ENCODE measurements around the gene EDIL3.

The EDIL3 gene

GRCh38 chr5:84384604-84385575 is at the start of gene EDIL3:
Gene EDIL3 (minus strand): TSS chr5:84384880. CDS start chr5:84384374, 506 bp downstream.
- DNase-seq (ENCODE audit: low spot score) = no peak

DNA sequence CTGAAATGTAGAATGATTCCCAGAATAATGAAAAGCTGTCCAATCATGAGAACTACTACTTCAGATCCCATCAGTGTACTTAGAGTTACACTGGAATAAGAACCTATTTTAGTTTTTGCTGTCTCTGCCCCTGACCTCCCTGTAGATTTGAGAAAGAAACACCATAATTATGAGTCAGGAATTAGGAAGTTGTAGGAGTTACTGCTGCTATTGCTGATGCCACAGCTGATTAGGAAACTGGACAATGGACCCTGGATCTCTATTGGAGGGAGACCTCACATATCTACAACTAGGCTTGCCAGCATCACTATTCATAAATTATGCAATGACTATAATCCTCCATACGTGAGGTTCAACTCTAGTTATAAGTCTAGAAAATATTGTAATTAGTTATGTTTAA is 48.8 kb upstream of the EDIL3 start:
- DNase-seq (ENCODE audit: low spot score) = no peak

GRCh38 chr5:84430863-84431663 is 46.4 kb upstream of the EDIL3 start:
- no peak for DNase-seq (ENCODE audit: low spot score)

- DNase-seq (ENCODE audit: low spot score) = no peak
Observed at GRCh38 chr5:84430079-84430478, 45.4 kb upstream of the EDIL3 start.

GRCh38 chr5:84425365-84425881 is 40.7 kb upstream of the EDIL3 start:
- DNase-seq (ENCODE audit: low spot score) = no peak

DNA sequence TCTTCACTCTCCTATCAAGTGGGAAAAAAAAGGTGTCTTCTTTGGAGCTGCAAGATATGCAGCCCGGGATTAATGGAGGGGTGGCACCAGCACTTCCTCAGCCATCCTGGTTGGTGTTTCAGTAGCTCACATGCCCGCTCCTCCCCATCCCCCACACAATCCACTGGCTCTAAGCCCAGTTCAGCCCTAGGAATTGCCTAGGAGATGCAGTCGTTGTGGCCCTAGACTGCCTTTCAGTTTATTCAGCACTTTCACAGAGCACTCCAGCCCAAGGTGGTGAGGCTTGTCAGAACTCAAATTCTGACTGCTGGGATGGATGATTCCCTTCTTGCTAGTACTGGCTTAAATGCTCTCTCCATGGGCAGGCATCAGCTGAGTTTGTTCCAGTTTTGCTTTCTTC is 35.1 kb upstream of the EDIL3 start:
- DNase-seq (ENCODE audit: low spot score) = no peak

DNA sequence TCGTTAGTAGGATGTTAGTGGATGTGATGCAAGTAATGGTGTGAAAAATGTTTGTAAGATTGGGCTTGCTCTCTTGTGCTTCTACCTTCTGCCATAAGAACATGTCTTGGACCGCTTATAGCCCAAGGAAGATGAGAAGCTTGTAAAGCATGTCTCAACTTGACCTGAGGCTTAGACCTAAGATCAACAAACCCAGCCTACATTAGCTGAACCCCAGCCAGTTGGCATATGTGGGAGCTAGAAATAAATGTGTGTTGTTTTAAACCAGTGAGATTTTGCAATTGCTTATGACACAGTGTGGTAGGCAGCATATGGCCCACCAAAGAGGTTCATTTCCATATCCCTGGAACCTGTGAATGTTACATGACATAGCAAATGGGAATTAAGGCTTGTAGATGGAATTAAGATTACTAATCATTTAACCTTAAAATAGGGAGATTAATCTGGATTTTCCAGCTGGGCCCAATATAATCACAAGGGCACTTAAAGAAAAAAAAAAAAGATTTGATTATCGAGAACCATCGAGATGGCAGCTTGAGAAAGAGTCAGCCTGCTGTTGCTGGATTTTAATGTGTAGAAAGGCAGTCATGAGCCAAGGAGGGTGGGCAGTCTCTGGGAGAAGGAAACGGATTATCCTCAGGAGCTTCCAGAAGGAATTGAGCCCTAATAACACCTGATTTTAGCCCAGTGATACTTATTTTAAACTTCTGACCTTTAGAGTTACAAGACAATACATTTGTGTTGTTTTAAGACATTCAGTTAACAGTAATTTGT is 27.3 kb upstream of the EDIL3 start:
- DNase-seq (ENCODE audit: low spot score) = no peak

- DNase-seq (ENCODE audit: low spot score) = no peak
Observed at GRCh38 chr5:84406111-84406510, 21.4 kb upstream of the EDIL3 start.

DNA sequence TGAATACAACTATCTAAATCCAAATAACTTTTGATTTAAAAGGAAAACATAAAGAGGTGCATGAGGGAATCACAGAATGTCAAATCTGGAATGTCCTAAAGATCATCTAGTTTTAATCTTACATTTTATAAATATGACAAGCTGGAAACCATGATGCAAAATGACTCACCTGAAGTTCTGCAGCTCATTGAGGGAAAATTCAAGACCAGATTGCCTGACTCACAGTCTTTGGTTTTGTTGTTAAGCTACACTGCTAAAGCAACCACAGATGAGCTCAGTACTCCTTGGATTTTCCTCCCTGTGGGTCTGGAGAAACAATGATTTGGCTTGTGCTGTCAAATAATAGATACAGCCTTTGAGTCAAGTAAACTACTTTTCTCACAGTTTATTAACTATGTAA is 19.1 kb upstream of the EDIL3 start:
- no peak for DNase-seq (ENCODE audit: low spot score)

GRCh38 chr5:84397385-84397784 is 12.7 kb upstream of the EDIL3 start:
- no peak for DNase-seq (ENCODE audit: low spot score)

DNA sequence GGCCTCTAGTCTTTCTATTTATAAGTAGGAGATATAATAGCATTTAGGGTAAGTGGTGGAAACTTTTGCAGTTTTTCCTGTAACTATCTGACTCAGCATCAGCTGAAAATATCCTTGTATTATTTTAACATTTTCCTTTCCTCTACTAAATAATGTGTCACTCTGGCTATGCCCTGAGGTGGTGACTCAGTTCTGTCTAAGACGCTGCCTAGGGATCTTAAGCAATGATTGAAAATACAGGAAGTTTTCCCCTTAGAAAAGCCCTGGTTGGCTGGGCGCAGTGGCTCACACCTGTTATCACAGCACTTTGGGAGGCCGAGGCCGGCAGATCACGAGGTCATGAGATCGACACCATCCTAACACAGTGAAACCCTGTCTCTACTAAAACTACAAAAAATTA is 9.3 kb upstream of the EDIL3 start:
- no peak for DNase-seq (ENCODE audit: low spot score)

GRCh38 chr5:84392836-84393235 is 8.2 kb upstream of the EDIL3 start:
- DNase-seq (ENCODE audit: low spot score) = no peak

DNA sequence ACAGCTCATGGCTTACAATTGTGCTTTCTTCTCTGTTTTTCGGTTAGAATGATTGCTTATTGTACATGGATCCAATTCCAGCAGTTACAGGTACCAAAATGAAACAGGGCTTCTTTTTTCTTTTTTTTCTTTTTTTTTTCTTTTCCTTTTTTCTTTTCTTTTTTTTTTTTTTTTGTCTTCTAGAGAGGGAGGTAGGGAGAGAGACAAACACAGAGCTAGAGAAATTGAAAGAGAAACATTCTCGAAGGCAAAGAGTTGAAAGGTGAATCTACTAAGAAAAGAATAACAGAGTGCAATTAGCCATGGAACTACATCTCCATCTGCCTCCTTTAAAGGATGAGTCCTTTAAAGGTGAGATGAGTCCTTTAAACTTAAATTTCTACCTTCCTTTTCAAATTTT is 1.0 kb upstream of the EDIL3 start:
- no peak for DNase-seq (ENCODE audit: low spot score)

GRCh38 chr5:84383816-84384603 is 670 bp downstream of the EDIL3 start:
- DNase-seq (ENCODE audit: low spot score) = no peak

DNA sequence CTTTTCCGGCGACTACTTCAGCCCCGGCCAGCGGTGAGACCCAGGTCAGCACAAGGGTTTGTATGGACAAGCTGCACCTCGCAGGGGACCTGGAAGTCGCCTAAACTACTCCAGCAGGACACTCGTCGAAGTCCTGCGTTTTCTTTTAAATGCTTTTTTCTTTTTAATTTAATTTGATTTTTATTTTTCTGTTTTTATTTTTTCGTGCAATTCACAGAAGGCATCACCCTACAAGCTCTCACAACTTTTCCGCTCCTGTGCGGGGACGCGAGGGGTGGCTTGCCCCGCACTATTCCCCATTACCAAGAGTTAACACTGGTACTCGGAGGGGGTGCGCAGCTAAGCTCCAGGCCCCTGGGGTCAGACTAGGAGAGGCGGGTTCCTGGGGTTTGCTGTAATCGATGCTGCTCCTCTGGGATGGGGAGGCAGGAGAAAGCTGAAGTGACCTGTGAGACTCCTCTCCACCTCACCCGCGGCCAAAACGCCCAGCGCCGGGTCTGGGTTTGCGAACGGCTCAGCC is 1.3 kb downstream of the EDIL3 start:
- no peak for DNase-seq (ENCODE audit: low spot score)

GRCh38 chr5:84382363-84383295 is 2.1 kb downstream of the EDIL3 start:
- DNase-seq (ENCODE audit: low spot score) = no peak

DNA sequence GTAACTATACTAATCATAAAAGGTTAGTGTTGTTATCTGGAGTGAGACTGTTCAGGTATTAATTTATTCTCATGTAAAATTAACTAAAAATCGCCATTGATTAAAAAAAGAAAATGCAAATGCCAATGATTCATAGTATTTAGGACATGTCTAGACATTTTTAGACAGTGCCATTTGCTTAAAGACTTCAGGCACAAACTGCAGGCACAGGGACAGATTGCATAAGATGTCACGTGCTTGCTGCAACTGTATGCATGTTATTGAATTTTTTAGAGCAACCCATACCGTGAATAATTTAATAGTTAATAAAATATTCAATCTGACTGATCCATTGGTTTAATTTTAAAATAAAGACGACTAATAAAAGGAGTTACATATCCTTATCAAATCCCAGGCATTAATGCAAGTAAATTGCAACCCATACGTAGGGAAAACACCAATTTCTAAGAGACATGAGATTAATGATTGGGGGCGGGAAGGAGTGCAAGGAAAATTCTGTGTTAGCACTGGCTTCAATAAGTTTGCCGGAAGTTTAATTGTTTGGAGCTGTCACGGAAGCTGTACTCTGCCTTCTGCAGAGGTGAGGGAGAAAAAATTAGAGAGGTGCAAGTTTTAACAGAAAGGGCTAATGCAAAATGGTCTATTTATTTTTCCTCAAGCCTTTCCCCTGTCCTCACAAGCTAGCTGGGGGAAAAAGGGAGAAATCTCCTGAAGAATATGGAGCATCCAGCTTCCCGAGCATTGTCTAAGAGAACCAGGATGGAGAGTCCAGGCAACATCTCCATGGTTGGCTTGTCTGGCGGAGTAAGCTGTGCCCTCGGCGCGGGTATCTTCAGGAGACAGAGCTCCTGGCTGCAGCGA is 2.9 kb downstream of the EDIL3 start:
- no peak for DNase-seq (ENCODE audit: low spot score)

DNA sequence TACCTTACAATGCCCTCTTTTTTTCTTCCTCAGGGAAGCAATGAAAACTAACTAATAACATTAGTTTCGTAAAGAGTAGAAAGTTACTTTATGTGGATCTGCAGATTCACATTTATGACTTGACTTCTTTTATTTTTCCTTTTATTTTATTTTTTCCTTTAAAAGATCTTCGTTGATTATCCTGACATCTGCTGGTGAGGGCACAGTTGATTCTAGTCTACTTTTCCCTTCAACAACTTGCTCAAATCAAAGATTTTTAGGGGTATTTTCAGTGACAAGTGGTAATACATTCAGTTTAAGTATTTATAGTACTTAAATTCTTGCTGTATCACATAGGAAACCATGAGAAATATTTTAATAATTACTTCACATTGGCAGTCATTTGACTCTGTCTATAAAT is 4.9 kb downstream of the EDIL3 start:
- no peak for DNase-seq (ENCODE audit: low spot score)

- no peak for DNase-seq (ENCODE audit: low spot score)
Observed at GRCh38 chr5:84378961-84379360, 5.7 kb downstream of the EDIL3 start.

Data from CD4-positive, alpha-beta T cell treated with Interleukin-15 for 4 hours (primary cell).